Progenitor cell of endocrine pancreas (in vitro differentiated cells): ENCODE results near the gene IDUA. TPM values are rescaled to one million over a fixed set of nuclear protein-coding genes. Genes with fewer than 3 reads are reported as not detected.
A peak's percentile ranks its signal among the peaks of the same experiment; 100 is the strongest.

Experiments used
- DNase-seq: peaks from one replicate; pipeline ENCODE4 v3.0.0; 2021; ENCODE audit warnings: low spot score; ENCODE audit not compliant: unreplicated experiment
- H3K27ac Mint-ChIP-seq: 2 replicates; pipeline ENCODE4 v1.8.0; 2021; ENCODE audit warnings: mild to moderate bottlenecking, moderate library complexity, mixed read lengths
- H3K27me3 Mint-ChIP-seq: 2 replicates; pipeline ENCODE4 v1.8.0; 2021; ENCODE audit warnings: mixed read lengths
- H3K36me3 Mint-ChIP-seq: 2 replicates; pipeline ENCODE4 v1.8.0; 2022; ENCODE audit warnings: mixed read lengths; ENCODE audit not compliant: insufficient read depth
- H3K4me1 Mint-ChIP-seq: 2 replicates; pipeline ENCODE4 v1.8.0; 2021; ENCODE audit warnings: low read depth, mixed read lengths
- H3K4me3 Mint-ChIP-seq: 2 replicates; pipeline ENCODE4 v1.8.0; 2021; ENCODE audit warnings: low read depth, mild to moderate bottlenecking, moderate library complexity, mixed read lengths
- H3K9me3 Mint-ChIP-seq: 2 replicates; pipeline ENCODE4 v1.8.0; 2021; ENCODE audit warnings: low read depth, mixed read lengths
- total RNA-seq: library from RNA; stranded (reverse); gene quantifications from 2 replicates; pipeline ENCODE4 v1.2.1, GENCODE V29; 2021
- TF ChIP-seq, protein P1 (sequence below): fragments of 200-600 bp; sonication (generic); IDR thresholded peaks from one replicate; pipeline ENCODE4 v1.5.0; 2021; ENCODE audit warnings: antibody characterized with exemption, mild to moderate bottlenecking; ENCODE audit not compliant: unreplicated experiment

The IDUA gene
- total RNA-seq, 1 donor from 2014 or later: 87.0 TPM

DNA sequence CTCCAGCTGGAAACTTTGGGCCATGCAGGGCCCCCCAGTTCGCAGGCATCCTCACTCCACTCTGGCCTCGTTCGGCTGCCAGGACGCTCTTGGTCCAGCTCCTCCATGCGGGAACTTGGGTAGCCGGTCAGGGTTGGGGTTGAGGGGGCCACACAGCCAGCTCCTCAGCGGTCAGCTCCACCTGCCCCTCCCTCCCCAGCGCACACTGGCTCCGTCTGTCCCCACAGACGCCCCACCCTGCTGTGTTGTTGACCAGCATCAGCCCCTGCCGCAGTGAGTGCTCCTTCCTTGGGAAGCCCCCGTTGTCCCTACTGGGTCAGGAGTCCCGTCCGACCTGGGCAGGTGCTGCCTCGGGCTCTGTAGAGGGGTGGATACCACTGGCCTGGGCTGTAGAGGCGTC lies 30.4 kb downstream of the IDUA start:
- DNase-seq: no peak
- Mint-ChIP-seq H3K27ac (no peak overlapping the region), H3K4me3 (no peak overlapping the region), H3K9me3 (no peaks in the 10 kb centered on the region), H3K36me3 (peaks cover 3% of the 10 kb centered on the region), H3K27me3 (no peaks in the 10 kb centered on the region), H3K4me1 (peaks cover 18% of the 10 kb centered on the region)
- TF ChIP-seq, protein P1, sequence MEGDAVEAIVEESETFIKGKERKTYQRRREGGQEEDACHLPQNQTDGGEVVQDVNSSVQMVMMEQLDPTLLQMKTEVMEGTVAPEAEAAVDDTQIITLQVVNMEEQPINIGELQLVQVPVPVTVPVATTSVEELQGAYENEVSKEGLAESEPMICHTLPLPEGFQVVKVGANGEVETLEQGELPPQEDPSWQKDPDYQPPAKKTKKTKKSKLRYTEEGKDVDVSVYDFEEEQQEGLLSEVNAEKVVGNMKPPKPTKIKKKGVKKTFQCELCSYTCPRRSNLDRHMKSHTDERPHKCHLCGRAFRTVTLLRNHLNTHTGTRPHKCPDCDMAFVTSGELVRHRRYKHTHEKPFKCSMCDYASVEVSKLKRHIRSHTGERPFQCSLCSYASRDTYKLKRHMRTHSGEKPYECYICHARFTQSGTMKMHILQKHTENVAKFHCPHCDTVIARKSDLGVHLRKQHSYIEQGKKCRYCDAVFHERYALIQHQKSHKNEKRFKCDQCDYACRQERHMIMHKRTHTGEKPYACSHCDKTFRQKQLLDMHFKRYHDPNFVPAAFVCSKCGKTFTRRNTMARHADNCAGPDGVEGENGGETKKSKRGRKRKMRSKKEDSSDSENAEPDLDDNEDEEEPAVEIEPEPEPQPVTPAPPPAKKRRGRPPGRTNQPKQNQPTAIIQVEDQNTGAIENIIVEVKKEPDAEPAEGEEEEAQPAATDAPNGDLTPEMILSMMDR: no peak

DNA sequence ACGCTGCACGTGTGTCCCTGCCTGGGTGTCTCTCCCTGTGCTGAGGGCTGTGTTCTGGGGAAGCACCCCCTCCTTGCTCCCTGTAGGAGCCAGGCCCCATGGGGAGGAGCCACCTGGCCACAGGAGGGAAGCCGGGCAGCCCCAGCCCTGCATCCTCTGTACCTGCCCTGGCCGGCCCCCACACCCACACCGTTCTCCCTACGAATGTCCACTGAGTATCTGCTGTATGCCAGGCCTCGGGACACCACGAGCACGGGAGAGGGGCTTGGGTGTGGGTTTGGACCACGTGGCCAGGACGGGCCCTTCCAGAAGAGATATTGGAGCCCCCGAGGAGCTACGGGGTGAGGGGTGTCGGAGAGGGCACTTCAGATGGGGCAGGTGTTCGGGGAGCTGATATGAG lies 30.9 kb downstream of the IDUA start:
- Mint-ChIP-seq H3K27me3 (no peaks in the 10 kb centered on the region), H3K9me3 (no peaks in the 10 kb centered on the region), H3K36me3 (peaks cover 3% of the 10 kb centered on the region), H3K4me3 (no peak overlapping the region), H3K27ac (no peak overlapping the region), H3K4me1 (peaks cover 18% of the 10 kb centered on the region)
- TF ChIP-seq, protein P1: no peak
- DNase-seq: no peak

DNA sequence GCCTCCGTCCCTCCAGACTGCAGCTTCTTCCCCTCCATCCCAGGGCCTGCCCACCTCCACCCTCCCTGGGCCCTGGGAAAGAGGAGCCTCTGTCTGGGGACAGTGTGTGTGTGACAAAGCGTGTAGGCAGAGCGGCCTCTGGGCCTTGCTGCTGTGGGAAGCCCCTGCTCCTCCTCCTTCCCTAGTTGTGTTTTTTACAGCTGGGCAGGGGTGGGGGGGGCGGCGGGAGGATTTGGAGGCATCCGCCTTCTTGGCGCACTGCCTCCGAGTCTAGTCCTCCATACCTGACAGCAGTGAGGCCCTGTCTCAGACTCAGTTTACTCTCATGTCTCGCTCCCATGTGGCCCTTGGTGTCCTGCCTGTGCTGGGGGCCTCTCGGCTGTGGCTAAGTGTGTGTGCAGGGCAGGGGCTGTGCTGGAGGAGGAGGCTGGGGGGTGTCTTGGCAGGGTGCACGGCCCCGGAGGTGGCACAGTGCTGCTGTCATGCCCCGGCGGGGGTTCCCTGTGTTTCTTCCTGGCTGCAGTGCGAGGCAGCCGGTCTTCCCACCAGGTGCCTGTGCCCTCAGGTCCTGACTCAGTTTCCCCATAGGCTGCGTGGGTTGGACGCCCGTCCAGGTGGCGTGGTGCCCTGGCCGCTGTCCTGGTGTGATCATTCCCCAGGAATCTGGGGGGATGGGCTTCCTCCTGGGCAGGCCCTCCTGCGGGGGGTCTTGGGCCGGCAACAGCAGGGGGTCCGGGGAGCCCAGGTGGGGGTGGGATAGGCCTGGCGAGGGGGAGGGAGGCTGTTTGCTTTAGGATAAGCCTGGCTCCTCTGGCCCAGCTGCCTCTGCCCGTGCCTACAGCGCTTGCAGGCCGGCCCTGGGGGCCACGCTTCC lies 31.5 kb downstream of the IDUA start:
- H3K27me3 Mint-ChIP-seq: no peaks in the 10 kb centered on the region
- H3K4me1 Mint-ChIP-seq: peaks cover 18% of the 10 kb centered on the region
- DNase-seq: no peak
- no peak overlapping the region for H3K4me3 Mint-ChIP-seq
- TF ChIP-seq, protein P1: no peak
- H3K9me3 Mint-ChIP-seq: no peaks in the 10 kb centered on the region
- H3K27ac Mint-ChIP-seq: peak overlapping the region; percentile 59
- peaks cover 3% of the 10 kb centered on the region for H3K36me3 Mint-ChIP-seq

DNA sequence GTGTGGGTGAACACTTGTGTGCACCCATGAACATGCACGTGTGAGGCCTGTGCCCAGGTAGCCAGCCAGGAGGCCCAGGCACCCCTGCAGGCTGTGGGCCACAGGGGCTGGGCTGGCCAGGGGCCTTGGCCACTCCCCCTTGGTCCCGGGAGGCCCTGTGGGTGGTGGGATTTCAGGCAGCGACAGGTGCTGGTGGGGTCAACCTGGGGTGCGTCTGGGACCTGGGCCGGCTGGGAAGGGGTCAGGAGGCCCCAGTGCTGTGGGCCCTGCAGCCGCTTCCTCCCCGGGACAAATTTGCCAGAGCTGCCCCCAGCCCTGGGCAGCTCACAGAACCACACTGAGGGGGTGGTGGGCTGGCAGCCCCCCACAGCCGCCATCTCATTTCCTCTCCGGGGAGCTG lies 32.5 kb downstream of the IDUA start:
- H3K27me3 Mint-ChIP-seq: no peaks in the 10 kb centered on the region
- peak overlapping the region; percentile 5 for H3K27ac Mint-ChIP-seq
- DNase-seq: no peak
- no peak overlapping the region for H3K4me3 Mint-ChIP-seq
- H3K9me3 Mint-ChIP-seq: no peaks in the 10 kb centered on the region
- peaks cover 1% of the 10 kb centered on the region for H3K36me3 Mint-ChIP-seq
- H3K4me1 Mint-ChIP-seq: peaks cover 10% of the 10 kb centered on the region
- TF ChIP-seq, protein P1: no peak

DNA sequence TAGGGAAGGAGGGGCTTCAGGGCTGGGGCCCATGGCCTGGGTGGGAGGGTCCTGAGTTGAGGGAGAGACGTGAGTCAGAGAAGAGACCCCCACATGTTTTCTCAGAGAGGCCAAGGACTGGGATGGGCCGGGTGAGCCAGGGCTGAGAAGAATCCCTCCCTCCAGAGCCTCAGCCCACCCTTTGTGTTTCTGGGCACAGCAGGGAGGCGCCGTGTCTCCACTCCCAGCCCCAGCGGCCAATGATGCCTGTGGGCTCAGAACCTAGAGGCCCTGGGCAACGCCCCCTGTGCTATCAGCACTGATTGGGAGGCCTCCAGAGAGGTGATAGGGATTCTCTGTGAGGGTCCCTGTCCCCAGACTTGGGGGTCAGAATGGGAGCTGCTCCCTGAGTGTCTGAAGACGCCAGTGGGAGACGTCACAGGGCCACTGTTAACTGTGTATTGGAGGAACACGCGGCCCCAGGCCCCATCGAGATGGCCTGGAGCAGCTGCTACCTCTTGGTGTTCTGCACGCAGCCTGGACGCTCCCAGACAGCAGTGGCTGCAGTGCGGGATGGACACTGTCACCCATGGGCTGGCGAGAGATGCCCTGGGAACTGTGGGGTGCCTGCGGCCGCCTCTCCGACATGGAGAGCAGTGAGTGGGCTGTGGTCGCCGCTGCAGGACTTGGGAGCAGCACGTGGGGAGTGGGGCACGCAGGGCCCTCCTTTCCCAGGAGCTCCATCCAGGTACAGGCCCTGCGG lies 33.1 kb downstream of the IDUA start:
- TF ChIP-seq, protein P1: no peak
- peaks cover 1% of the 10 kb centered on the region for H3K36me3 Mint-ChIP-seq
- H3K9me3 Mint-ChIP-seq: no peaks in the 10 kb centered on the region
- DNase-seq: no peak
- no peak overlapping the region for H3K4me3 Mint-ChIP-seq
- no peaks in the 10 kb centered on the region for H3K27me3 Mint-ChIP-seq
- H3K27ac Mint-ChIP-seq: no peak overlapping the region
- H3K4me1 Mint-ChIP-seq: peaks cover 10% of the 10 kb centered on the region
